GM12873 (cell line): ENCODE measurements around the gene FBXW7.

Experiments used
- CTCF ChIP-seq: IDR thresholded peaks from 2 replicates; pipeline ENCODE4 v1.5.1; 2012; ENCODE audit warnings: low read depth, mild to moderate bottlenecking, moderate library complexity, low read length, control low read depth; ENCODE audit not compliant: insufficient read depth; ENCODE audit errors: missing control alignments

The FBXW7 gene

GRCh38 chr4:152340818-152341217, 195.1 kb downstream of the FBXW7 start:
- TF ChIP-seq CTCF: no peak

- no peak for TF ChIP-seq CTCF
Observed at GRCh38 chr4:152339576-152339975, 196.3 kb downstream of the FBXW7 start.

- TF ChIP-seq CTCF: no peak
Observed at GRCh38 chr4:152334931-152335330, 201.0 kb downstream of the FBXW7 start.

- no peak for TF ChIP-seq CTCF
Observed at GRCh38 chr4:152331042-152331441, 204.8 kb downstream of the FBXW7 start.

- TF ChIP-seq CTCF: no peak
Observed at GRCh38 chr4:152328582-152328981, 207.3 kb downstream of the FBXW7 start.

GRCh38 chr4:152327606-152328453, 208.1 kb downstream of the FBXW7 start:
- no peak for TF ChIP-seq CTCF

- TF ChIP-seq CTCF: no peak
Observed at GRCh38 chr4:152325831-152326230, 210.1 kb downstream of the FBXW7 start.
